Ureter (tissue), 1 donor: ENCODE measurements around the gene NCBP3. TPM values are rescaled to one million over a fixed set of nuclear protein-coding genes. Genes with fewer than 3 reads are reported as not detected.
"Not testable (repeated sequence)": the region's sequence is repeated elsewhere in the genome, so short reads cannot be mapped to it uniquely, and the experiment has no call there.

Source experiments
- DNase-seq: peaks from one replicate; pipeline ENCODE4 v3.0.0-alpha.2; 2020; ENCODE audit warnings: low spot score
- total RNA-seq: library from RNA; stranded (reverse); gene quantifications from one replicate; pipeline ENCODE4 v1.2.4, GENCODE V29; 2023
- donor health status: DM: yes; HTN: yes; CAD: no.

NCBP3 gene
- total RNA-seq, 1 donor from 2014 or later, result 46.1 TPM

DNA sequence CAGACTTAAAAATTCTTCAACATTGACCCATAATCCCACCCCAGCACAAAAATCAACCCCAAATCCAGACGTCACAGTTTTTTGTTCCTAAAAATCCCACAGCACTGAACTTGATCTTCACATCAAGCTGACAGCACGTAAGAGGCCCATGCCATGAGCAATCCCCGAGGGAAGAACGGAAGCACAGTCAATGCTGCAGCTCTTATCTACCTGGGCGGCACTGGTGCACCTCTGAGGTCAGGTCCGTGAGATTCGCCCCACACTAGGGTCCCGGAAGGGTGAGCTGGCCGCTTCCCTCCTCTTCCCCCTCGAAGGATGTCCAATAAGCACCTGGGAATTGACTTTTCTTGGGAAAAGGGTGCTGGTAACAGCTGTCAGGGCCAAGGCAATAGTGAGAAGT is 33.8 kb downstream of the NCBP3 start:
- no peak for DNase-seq

DNA sequence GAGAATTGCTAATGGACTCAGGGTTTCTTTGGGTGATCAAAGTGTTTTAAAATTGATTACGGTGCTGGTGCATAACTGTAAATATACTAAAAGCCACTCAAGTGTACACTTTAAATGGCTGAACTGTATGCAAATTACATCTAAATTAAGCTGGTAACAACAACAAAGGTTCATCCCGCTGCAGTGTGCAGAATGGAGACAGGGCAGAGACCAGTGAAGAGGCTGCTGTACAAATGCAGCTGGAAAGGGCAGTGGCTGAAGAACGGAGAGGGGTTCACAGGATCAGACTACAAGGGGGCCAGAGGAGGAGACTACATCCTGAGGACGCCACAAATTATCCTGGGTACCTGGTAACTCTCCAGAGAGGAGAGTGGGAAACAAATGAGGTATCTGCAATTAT is 36.0 kb downstream of the NCBP3 start:
- no peak for DNase-seq

DNA sequence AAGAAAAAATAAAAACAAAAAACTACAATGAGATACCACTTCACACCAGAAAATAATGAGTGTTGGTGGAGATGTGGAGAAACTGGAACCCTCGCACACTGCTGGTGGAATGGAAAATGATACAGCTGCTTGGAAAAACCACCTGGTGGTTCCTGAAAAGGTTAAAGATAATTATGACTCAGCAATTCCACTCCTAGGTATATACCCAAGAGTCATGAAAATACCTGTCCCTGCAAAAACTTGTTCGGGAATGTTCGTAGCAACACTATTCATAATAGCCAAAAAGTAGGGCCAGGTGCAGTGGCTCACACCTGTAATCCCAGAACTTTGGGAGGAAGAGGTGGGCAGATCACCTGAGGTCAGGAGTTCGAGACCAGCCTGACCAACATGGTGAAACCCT is 36.9 kb downstream of the NCBP3 start:
- no peak for DNase-seq

DNA sequence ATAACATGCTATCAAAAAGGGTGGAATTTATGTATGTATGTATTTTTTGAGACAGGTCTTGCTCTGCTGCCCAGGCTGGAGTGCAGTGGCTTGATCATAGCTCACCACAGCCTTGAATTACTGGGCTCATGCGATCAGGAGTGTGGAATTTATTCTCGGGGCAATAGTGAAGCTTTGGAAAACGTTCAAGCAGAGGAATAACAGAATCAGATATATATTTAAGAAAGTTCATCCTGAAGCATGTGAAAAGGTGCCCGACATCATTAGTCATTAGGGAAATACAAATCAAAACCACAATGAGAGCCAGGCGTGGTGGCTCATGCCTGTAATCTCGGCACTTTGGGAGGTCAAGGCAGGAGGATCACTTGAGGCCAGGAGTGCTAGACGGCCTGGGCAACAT is 37.3 kb downstream of the NCBP3 start:
- DNase-seq, result no peak

DNA sequence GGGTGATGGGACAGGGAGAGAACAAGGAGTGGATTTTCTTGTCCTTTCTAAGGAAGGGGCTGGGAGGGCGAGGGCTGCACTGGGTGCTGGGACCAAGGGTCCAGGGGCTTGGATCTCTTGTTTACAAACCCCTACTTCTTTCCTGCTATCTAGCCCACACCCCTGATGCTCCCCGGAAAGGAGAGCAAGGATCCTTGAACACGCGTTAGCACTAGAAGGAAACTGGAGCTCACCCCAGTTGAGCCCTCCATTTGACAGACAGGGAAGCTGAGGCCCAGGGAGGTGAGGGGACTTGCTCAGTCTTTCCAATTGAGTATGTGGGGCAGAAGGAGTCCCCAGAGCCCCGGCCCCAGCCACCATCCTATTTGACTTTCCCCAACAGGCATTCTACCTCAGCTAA is 40.5 kb downstream of the NCBP3 start:
- no peak for DNase-seq

DNA sequence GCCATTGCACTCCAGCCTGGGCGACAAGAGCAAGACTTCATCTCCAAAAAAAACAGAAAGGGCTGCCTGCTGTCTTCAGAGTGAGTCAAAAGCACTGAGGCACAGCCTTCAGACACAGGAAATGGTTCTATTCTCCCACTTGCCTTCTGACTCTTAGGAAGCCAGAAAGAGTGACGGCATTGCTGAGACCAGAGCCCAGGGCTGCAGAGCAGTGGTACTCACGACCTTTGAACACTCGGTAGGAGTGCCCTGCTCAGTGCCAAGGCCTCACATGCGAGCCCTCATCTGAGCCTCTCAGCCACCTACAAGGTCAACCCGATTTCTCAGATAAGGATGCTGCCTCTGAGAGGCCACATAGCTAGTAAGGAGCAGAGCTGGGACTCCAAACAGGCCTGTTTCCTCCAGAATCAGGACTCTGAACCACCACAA is 41.5 kb downstream of the NCBP3 start:
- no peak for DNase-seq

DNA sequence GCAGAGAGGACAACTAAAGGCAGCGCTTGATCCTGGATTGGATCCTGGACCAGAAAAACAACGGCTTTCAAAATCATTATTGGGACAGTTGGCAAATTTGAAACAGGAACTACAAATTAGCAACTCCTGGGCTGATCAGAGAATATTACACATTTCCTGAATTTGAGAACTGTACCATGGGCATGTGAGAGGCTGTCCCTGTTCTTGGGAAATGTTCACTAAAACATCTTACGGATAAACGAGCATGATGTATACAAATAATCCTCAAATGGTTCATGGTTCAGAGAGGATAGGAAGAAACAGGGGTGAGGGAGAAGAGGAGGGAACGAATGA is 42.8 kb downstream of the NCBP3 start:
- no peak for DNase-seq

DNA sequence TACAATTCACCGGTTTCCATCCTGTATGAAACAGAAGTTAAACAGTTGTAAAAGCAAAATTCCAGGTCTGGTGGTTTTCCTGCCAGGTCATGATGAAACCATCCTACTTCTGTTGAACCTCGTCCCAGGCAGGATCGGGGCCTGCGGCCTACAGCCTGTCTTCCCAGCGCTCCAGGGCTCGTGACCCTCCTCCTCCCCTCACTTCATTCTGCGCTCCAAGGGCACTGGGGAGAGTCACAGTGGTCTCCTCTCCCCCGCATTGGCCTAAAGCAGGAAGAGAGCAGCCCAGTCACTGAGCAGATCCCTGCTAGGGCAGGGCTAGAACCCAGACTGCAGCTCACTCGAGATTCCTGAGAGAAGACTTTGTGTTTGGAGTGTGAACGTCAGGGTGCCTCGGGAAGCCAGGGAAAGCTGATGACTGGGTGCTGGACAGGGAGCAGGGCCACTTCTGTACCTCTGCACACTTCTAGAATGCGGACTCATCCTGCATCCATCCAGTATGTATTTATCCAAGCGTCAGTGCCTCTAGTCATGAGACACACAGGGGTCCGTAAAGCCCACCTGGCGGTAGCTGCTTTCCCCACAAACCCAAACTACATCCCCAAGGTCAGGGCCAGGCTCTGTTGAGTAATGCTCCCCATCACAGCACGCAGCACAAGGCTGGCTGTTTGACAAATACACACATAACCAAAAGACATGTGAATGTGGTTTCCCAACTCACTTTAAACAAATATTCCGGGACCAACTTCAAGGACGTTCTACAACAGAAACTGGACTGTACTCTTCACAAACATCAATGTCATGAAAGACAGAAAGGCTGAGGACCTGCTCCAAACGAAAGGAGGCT is 43.4 kb downstream of the NCBP3 start:
- DNase-seq, result peak; percentile 47

DNA sequence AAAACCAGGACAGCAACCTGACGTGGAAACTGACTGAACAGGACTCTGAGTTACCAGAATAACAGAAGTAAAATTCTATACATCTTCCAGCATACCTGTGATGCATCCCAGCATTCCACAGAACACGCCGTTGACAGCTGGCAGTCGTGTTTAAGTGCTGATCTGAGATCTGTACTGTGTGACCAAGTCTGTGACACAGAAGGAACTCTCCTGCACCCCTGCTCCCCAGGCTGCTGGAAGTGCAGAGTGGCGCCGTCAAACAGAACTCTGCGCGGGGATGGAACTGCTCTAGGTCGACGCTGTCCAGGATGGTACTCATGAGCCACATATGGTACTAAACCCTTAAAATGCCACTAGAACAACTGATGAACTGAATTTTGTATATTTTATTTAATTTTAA is 44.3 kb downstream of the NCBP3 start:
- DNase-seq, result no peak

DNA sequence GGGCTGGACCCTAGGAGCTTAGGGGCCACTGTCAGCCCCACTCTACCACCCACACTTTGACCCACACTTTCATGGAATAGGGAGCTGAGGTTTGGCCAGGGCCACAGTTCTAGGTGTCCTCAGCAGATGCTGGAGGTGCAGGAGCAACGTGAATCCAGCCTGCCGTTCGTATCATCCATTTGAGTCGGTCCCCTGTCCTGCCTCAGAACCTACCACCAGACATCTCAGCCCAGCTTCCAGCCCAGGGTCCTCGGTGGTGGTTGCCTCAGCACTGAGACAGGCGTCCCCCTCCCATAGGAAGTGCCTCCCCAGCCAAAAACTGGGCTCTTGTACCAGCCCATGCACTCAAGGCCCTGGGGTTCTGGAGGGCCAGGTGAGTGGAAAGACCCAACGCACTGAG is 44.7 kb downstream of the NCBP3 start:
- DNase-seq, result no peak

DNA sequence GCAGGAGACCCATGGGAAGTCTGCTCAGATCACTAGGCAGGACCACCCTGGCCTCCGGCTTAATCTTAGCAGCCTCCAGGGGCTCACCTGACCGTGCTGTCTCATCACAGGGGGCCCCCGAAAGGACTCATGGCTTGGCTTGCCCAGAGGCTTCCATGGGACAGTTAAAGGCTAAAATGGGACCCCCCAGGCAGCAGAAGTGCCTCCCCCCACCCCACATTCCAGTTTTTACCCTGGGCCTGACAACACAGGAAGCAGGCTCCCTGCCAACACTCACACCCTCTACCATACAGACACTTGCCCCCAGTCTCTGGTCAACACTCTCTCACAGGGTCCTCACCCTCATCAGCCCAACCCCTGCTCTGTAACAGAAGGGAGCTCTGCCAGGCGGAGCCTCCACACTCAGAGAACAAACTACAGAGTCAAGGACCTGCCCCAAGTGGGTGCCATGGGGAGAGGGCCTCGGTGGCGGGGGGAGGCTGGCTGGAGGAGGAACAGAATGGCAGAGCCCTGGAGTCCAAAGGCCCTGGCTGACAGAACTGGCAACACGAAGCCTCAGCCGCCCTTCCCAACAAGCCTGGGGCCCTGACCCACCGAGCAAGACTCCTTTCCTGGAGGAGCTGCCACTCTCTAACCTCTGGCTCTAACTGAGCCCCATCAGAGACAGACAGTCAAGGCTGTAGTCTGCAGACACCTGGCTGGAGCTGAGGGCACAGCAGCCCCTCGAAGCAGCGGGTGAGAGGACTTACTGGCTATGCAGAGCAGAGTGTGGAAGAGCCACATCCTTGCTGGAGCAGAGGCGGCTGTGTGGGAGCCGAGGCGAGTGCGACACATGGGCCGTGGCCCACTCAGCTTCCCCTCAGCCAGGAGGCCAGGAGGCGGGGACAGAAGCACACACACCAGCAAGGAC is 45.4 kb downstream of the NCBP3 start, which contains the start of gene ITGAE:
Gene ITGAE, minus strand, starts transcription at position 827 of the 910 bp plus-strand sequence. Its CDS starts 44 bp downstream, at position 783.
- DNase-seq, result no peak

DNA sequence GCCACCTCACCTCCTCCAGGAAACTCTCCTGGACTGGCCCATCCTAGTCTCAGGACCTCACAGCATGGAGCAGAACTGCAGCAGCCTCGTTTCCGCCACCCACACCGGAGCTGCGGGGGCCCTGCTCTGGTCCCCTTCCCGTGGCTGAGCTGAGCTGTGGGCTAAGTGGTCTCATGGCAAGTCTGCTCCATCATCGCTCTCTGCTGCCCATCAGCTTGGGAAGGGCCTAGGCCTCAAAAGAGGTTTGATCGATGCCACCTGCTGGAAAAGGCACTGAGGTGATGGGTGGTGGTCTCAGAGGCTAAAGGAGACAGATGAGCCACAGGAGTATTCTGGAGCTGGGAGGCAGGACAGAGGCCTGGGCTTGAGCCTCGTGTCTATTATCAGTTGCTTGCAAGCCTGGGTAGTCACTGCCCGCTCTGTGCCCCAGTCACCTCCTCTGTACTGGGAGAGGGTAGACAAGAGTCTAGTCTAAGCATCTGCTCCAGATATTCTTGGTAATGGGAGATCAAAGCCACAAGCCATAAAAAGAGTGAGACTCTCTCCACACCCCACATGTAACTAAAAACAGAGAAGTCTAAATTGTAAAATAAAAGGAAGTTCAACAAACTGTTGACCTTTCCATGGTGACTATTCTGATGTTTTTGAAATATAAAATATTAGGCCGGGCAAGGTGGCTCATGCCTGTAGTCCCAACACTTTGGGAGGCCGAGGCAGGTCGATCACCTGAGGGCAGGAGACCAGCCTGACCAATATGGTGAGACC is 46.7 kb downstream of the NCBP3 start:
- DNase-seq, result no peak

DNA sequence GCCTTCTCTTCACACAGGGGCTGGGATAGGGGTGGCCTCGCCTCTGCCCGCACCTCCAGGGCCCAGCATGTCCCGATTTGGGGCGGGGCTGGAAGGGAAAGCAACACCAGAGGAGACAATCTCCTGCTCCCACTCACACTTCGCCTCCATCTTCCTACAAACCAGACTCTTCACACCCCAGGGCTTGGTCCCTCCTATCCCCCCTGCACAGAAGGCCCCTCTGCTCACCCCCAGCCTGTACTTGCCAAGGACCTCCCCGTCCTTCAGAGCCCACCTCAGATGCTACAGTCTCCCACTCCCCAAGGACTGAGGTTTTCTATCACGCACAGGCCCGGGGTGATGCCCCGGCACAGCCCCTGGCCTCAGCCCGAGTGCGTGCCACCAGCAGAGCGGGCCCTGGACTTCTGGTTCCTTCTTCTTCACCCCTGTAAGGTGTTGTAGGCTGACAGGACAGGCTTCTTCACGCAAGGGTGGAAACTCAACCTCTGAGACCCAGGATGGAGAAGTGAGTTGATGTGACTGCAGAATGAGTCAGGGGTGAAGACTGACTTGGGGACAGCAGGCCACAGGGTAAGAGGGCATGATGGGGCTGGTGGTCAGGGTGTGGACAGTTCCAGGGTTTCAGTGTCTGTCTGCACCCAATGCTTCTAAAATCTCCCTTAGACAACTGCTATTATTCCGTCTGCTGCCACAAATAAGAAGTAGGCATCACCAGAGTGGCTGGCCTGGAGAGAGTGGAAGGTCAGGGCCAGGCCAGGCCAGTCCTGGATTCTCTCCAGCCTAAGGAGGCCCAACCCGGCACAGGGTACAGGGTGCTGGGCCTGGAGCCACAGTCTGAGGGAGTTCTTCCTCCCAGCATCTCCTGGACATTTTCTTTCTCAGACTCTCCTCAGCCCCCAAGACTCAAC is 47.5 kb downstream of the NCBP3 start:
- no peak for DNase-seq

DNA sequence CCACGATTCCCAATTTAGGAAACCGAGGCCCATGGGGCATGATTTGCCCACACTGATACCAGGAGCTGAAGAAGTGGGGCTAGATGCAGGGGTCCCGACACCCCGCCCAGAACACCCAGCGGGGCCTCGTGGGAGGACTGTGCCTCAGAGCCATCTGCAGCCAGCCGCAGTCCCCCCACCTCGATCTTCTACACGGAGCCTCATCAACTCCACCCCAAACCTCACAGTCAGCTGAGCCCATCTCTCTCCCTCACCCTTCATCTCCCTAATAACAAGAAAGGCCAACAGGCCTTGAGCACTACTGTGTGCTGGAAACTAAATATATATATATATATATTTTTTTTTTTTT is 49.2 kb downstream of the NCBP3 start:
- DNase-seq, result no peak

DNA sequence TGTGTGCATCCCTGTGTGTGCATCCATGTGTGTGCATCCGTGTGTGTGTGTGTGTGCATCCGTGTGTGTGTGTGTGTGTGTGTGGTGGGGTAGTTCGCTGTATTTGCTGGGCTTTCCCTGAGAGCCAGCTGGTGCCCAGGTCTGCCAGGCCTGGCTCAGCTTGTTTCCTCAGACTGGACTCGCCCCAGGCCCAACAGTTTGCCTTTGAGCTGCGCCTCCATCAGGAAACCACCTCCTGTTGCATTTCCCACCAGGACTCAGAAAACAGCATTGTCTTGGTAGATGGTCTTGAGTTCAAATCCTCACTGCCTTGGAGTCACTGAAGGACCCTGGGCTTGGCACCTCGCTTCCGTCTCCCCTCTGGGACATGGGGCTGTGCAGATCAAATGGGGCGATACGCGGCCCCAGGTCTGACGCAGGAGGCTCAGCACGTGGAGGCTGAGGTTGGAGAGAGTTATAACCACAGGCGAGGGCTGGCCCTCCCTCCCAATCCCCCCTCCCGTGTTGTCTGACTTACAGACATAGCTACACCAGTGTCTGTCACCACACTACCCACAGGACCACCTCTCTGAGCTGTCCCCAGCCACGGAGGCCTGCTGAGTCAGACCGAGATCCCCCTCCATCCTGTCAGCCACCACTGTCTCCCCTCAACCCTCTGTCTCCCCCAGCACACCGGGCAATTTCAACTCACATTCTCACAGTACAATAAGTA is 49.8 kb downstream of the NCBP3 start:
- no peak for DNase-seq

DNA sequence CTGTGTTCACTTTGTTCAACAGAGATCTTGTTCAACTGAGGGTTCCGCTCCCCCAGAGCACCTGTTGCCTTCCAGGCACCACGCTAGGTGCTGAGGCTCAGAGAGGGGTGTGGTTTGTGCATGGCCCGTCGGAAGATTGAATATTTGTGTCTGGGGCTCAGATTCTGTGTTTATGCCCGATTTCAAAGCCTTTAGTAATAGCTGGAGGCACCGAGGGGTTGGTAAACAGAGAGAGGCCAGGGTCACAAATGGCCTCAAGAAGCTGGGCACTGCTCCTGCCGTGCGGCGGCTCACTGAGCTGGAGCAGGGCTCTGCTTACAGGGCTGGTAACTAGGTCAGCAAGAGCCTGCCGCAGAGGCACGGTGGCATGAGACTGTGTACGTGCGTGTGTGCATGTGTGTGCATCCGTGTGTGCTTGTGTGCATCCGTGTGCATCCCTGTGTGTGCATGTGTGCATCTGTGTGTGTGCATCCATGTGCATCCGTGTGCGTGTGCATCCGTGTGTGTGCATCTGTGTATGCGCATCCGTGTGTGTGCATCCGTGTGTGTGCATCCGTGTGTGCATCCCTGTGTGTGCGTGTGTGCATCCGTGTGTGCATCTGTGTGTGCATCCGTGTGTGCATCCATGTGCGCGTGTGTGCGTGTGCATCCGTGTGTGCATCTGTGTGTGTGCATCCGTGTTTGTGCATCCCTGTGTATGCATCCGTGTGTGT is 50.5 kb downstream of the NCBP3 start:
- no peak for DNase-seq

DNA sequence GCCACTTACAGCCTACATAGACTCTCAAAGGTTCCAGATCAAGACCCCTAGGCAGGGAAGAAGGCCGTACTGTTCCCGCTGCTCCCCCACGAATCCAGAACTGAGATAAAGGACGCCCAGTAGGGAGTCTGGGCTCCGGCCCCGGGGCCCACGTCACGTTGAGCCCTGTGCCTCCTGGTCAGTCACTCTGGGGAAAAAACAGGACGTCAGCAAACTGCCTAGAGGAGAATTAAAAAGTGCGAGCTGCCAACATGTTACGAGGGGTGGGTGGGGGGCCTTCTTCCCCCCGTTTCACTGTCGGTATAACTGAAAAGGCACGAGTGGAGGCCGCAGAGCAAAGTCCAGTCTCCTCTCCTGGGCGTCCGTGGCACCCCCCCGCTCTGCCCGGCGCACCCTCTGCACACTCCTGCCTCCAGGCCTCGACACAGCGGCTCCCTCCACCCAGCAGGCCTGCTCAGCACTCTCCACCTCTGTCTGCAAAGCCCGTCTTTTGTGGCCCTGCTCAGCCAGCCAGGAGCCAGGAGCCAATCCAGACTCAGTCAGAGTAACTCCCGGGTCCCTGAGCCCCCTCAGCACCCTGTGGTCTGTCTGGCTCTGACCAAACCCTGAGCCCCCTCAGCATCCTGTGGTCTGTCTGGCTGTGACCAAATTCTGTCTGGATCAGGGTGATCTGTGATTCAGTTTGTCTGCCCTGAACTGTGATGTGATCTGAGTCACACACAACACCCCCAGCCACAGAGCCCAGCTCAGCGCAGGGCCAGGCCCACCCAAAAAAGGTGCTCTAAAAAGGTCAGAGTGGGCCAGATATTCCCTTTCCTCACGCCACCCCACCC is 51.3 kb downstream of the NCBP3 start:
- no peak for DNase-seq

DNA sequence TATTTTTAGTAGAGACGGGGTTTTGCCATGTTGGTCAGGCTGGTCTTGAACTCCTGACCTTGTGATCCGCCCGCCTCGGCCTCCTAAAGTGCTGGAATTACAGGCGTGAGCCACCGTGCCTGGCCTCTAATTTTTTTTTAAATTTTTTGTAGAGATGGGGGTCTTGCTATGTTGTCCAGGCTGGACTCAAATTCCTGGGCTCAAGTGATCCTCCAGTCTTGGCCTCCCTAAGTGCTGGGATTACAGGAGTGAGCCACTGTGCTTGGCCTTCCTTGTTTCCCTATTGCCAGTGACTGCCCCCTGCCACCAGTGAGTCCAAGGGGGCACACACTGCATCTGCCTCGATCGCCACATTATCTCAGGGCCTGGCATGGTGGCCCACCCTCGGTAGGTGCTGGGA is 51.9 kb downstream of the NCBP3 start:
- not testable (repeated sequence) for DNase-seq

DNA sequence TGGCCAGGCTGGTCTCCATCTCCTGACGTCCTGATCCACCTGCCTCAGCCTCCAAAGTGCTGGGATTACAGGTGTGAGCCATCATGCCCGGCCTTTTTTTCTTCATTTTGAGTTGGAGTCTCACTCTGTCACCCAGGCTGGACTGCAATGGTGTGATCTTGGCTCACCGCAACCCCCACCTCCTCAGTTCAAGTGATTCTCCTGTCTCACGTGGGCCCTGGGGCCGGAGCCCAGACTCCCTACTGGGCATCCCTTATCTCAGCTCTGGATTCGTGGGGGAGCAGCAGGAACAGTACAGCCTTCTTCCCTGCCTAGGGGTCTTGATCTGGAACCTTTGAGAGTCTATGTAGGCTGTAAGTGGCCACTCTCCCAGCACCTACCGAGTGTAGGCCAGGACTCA is 52.8 kb downstream of the NCBP3 start:
- DNase-seq, result not testable (repeated sequence)
